Thyroid gland (tissue), 4 donors: ENCODE data around the gene LMBR1L.

Experiments
- CTCF ChIP-seq, 6 experiments: fragments of 200-600 bp in 3 of 6; fragments of 450-650 bp in 3 of 6; sonication (generic) in 3 of 6; IDR thresholded peaks; one replicate each; pipeline ENCODE4 v1.5.1; 2016 to 2019; ENCODE audit warnings: antibody characterized with exemption in 6 of 6, mild to moderate bottlenecking in 2 of 6, inconsistent platforms in 1 of 6, moderate library complexity in 1 of 6
- POLR2A ChIP-seq, 2 donors: fragments of 450-650 bp; IDR thresholded peaks; one replicate each; pipeline ENCODE4 v1.6.1; 2017; ENCODE audit warnings: antibody characterized with exemption in 2 of 2, mild to moderate bottlenecking in 2 of 2, moderate library complexity in 1 of 2

DNA sequence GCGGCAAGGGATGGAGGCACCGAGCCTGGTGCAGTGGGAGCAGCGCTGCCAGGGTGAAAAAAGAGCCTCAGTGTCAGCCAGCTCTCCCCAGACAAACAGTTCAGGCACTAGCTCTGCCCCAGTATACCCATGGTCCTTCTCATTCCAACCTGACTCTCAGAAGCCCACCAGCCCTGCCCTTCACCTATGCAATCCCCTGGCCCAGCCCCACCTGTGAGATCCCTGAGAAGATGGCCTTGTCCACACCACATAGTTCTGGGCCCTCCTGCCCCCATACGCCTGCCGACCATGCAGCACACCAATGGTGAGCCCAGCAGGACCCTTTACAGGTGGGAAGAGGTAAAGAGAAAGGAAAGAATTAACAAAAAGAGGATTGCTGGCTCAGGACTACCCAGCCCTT lies 56.6 kb downstream of the LMBR1L start:
- TF ChIP-seq POLR2A (IDR thresholded peaks at IDR 0.05) = no peak
- TF ChIP-seq CTCF (IDR thresholded peaks at IDR 0.05) = no peak
